Lower lobe of right lung (tissue), 2 donors: ENCODE data around the gene TOR2A. TPM values are rescaled to one million over a fixed set of nuclear protein-coding genes. Genes with fewer than 3 reads are reported as not detected.

Source experiments
- ATAC-seq, 2 donors: fragments of 200-7000 bp; cut with Tn5 transposase; one replicate each; pipeline ENCODE4 v1.9.1; 2020 to 2022; ENCODE audit warnings: mild to moderate bottlenecking in 2 of 2, moderate library complexity in 2 of 2
- DNase-seq: peaks from one replicate; pipeline ENCODE4 v3.0.0-alpha.2; 2020
- H3K27ac ChIP-seq: fragments of 200-600 bp; one replicate; pipeline ENCODE4 v1.8.0; 2022
- H3K27me3 ChIP-seq: fragments of 200-600 bp; one replicate; pipeline ENCODE4 v1.8.0; 2022; ENCODE audit warnings: low read depth
- H3K36me3 ChIP-seq: fragments of 200-600 bp; one replicate; pipeline ENCODE4 v1.8.0; 2022; ENCODE audit warnings: mild to moderate bottlenecking
- H3K4me1 ChIP-seq: fragments of 200-600 bp; one replicate; pipeline ENCODE4 v1.8.0; 2022
- H3K4me3 ChIP-seq: fragments of 200-600 bp; one replicate; pipeline ENCODE4 v1.8.0; 2022; ENCODE audit warnings: mild to moderate bottlenecking
- H3K9me3 ChIP-seq: fragments of 200-600 bp; one replicate; pipeline ENCODE4 v1.8.0; 2022
- intact Hi-C: fragments of 100-400 bp; cut with DNase I; formaldehyde crosslinking; loops from one replicate; pipeline ENCODE4 v1.11.0; 2022
- total RNA-seq: library from RNA; stranded (reverse); fragmentation: NEBNext Ultra II Directional; extraction: Animal tissue kit (Norgen Biotek cat#: 25700); gene quantifications from one replicate; pipeline ENCODE4 v1.2.1, GENCODE V29; 2021
- TF ChIP-seq, protein P1 (sequence below): fragments of 200-600 bp; IDR thresholded peaks from one replicate; pipeline ENCODE4 v1.8.0; 2022; ENCODE audit warnings: antibody characterized with exemption, mild to moderate bottlenecking
- donor health status: DM: no; HTN: yes; CAD: no; lungs with severe emphysema.

The TOR2A gene
- total RNA-seq, 1 donor from 2014 or later = 16.5 TPM

DNA sequence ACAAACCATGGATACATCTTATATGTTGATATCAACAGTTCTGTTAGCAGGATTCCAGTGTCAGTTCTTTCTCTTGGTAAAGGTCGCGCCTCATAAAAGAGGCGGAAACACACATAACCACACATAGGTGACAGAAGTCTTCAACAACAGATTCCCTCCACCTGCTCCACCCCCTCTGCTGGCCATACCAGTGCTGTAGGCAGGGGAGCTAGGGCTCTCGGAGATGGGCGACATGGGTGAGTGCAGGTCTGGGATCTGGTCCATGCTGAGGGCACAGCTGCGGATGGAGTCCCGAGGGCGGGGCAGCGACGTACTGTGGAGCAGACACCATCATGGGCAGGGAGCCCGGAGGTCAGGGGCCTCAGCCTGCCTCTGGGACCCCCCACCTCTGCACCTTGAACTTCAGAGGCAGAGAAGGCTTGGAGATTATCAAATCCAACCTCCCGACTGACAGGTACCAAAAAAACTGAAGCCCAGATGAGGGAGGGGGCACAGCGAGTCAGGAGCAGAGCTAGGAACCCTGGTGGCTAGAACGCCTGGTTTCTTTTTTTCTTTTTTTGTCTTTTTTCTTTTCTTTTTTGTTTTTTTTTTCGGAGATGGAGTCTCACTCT is 12.0 kb upstream of the TOR2A start:
- H3K27me3 ChIP-seq = no peaks in the 10 kb centered on the region
- no peak overlapping the region for H3K4me3 ChIP-seq
- intact Hi-C loops = no loop called here
- ATAC-seq = no peak
- no peaks in the 10 kb centered on the region for H3K9me3 ChIP-seq
- H3K27ac ChIP-seq = no peak overlapping the region
- TF ChIP-seq, protein P1, sequence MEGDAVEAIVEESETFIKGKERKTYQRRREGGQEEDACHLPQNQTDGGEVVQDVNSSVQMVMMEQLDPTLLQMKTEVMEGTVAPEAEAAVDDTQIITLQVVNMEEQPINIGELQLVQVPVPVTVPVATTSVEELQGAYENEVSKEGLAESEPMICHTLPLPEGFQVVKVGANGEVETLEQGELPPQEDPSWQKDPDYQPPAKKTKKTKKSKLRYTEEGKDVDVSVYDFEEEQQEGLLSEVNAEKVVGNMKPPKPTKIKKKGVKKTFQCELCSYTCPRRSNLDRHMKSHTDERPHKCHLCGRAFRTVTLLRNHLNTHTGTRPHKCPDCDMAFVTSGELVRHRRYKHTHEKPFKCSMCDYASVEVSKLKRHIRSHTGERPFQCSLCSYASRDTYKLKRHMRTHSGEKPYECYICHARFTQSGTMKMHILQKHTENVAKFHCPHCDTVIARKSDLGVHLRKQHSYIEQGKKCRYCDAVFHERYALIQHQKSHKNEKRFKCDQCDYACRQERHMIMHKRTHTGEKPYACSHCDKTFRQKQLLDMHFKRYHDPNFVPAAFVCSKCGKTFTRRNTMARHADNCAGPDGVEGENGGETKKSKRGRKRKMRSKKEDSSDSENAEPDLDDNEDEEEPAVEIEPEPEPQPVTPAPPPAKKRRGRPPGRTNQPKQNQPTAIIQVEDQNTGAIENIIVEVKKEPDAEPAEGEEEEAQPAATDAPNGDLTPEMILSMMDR = no peak
- DNase-seq = no peak
- H3K4me1 ChIP-seq = peaks cover 13% of the 10 kb centered on the region
- H3K36me3 ChIP-seq = peaks cover 98% of the 10 kb centered on the region

DNA sequence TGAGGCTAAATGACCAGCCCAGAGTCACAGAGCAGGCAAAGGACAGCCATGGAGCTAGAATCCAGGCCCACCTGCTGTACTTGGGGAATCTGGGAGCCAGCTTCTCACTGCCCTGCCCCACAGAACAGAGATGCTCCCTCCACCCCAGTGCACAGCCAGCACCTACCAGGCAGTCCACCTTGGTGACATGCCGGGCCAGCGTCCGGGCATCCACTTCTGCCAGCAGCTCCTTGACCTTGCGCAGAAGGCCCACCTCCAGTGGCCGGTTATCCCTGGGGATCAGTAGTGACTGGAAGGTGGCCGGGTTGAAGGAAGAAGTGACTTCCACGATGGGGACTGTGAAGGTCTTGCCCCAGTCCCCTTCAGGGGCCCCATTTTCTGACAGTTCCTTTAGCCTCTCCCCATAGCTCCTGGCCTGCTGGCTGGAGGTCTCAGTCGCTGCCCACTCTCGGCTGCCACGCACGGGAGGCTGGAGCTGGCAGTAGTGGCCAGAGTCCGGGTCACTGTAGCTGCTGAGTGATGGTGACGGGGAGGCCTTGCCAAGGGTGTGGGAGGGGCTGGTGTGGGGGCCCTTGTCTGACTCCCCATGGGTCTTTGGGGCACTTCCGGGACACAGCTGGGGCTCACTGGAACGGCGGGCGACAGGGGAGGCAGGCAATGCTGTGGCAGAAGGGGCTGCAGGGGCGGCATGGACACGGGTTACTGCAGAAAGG is 9.5 kb upstream of the TOR2A start:
- TF ChIP-seq, protein P1 = no peak
- Histone ChIP-seq H3K27me3 (no peaks in the 10 kb centered on the region), H3K4me3 (no peak overlapping the region), H3K9me3 (no peaks in the 10 kb centered on the region), H3K27ac (no peak overlapping the region), H3K36me3 (peaks cover 91% of the 10 kb centered on the region), H3K4me1 (peaks cover 31% of the 10 kb centered on the region)
- intact Hi-C loops = no loop called here
- ATAC-seq (no peak), DNase-seq (no peak)

GRCh38 chr9:127742435-127743088 is 7.5 kb upstream of the TOR2A start:
- Histone ChIP-seq H3K27ac (no peak overlapping the region), H3K36me3 (peaks cover 91% of the 10 kb centered on the region), H3K9me3 (no peaks in the 10 kb centered on the region), H3K27me3 (no peaks in the 10 kb centered on the region), H3K4me1 (peaks cover 31% of the 10 kb centered on the region), H3K4me3 (peak overlapping the region; percentile 39)
- intact Hi-C loops = no loop called here
- DNase-seq (no peak), ATAC-seq (peak; percentile 15 to 43)
- TF ChIP-seq, protein P1 = no peak

DNA sequence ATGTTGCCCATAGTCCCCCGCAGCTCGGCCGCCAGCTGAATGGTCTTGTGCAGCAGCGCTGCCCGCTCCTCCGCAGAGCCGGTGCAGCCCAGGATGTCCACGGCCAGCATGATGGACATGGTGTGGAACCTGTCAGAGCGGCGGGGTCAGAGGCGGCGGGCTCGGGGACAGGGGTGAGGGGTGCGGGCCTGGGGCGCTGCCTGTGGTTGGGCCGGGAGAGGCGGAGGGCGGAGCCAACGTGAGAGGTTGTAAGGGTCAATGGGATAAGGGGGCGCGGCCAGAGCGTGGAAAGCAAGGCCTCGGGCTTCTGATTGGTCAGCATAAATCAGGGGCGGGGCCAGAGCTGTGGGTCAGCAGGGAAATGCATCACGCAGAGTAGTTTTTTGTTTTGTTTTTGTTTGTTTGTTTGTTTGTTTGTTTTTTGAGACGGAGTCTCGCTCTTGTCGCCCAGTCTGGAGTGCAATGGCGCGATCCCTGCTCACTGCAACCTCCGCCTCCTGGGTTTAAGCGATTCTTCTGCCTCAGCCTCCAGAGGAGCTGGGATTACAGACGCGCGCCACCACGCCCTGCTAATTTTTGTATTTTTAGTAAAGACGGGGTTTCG is 6.8 kb upstream of the TOR2A start:
- Histone ChIP-seq H3K9me3 (no peaks in the 10 kb centered on the region), H3K36me3 (peaks cover 85% of the 10 kb centered on the region), H3K4me1 (peaks cover 31% of the 10 kb centered on the region), H3K27ac (no peak overlapping the region), H3K27me3 (no peaks in the 10 kb centered on the region), H3K4me3 (peak overlapping the region; percentile 39)
- ATAC-seq (peak; percentile 83 to 87), DNase-seq (peak; percentile 90)
- TF ChIP-seq, protein P1 = no peak
- intact Hi-C loops = no loop called here

DNA sequence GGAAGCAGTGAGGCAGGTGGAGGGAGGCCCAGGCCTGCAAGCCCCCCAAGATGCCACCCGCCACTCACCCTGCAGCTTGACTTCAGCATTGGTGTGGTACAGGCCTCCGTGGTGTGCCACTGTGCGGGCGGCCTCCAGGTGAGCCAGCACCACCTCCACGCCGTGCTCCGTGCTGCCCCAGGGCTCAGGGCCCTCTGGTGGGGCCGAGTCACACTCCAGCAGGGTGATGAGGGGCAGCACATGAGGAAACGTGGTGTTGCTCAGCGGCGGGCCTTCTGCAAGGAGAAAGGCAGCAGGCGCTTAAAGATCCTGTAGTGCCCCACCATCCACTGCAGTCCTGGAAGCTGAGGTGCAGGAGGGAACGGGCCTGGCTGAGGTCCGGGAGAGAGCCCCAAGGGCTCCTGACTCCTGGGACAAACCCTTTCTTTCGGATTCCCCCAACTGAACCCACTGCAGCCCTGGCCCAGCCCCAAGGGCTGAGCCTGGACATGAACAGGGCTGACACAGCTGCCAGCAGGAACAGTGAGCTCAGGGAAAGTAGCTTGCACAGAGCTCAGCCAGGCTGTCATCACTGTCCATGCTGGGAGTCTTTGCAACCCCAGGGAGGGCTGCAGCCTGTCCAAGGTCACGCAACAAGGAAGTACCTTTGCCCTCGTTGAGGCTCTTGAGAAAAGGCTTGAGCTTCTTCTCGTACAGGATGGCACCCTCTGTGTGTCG is 4.7 kb upstream of the TOR2A start:
- peak overlapping the region; percentile 40 for H3K27ac ChIP-seq
- TF ChIP-seq, protein P1 = no peak
- ATAC-seq (no peak), DNase-seq (no peak)
- intact Hi-C loops = loop anchor here (10.0 kb wide), 1 partner anchor 145 kb away; no protein-coding TSS in a partner anchor
- no peak overlapping the region for H3K4me3 ChIP-seq
- H3K36me3 ChIP-seq = peaks cover 63% of the 10 kb centered on the region
- peaks cover 31% of the 10 kb centered on the region for H3K4me1 ChIP-seq
- no peaks in the 10 kb centered on the region for H3K27me3 ChIP-seq
- no peaks in the 10 kb centered on the region for H3K9me3 ChIP-seq
